Measurements from ENCODE around the gene TSPAN16. TPM values are rescaled to one million over a fixed set of nuclear protein-coding genes. Genes with fewer than 3 reads are reported as not detected.
A peak's percentile ranks its signal among the peaks of the same experiment; 100 is the strongest.
"Not testable (repeated sequence)": the region's sequence is repeated elsewhere in the genome, so short reads cannot be mapped to it uniquely, and the experiment has no call there.

The TSPAN16 gene
- total RNA-seq, 2 donors from 2014 or later, result not detected

GRCh38 chr19:11354102-11354501 is 58.1 kb downstream of the TSPAN16 start:
- H3K9me3 Mint-ChIP-seq; ATAC-seq; H3K36me3 Mint-ChIP-seq; H3K27me3 Mint-ChIP-seq; H3K4me3 Mint-ChIP-seq; DNase-seq (ENCODE audit: low spot score); H3K27ac Mint-ChIP-seq: not testable (repeated sequence)
- H3K4me1 Mint-ChIP-seq (ENCODE audit: low read depth in 2 of 2), result peaks cover 13 to 14% of the 10 kb centered on the region in 2 donors

- H3K27ac Mint-ChIP-seq, result peak within 1 kb of the TSS; percentile 3 to 7
- peaks cover 13 to 14% of the 10 kb centered on the region in 2 donors for H3K4me1 Mint-ChIP-seq (ENCODE audit: low read depth in 2 of 2)
- ATAC-seq (peak; percentile 90 to 96), DNase-seq (ENCODE audit: low spot score) (peak; percentile 91)
- H3K36me3 Mint-ChIP-seq, result no peaks in the 10 kb centered on the region
- peaks cover 3% of the 10 kb centered on the region for H3K9me3 Mint-ChIP-seq
- H3K27me3 Mint-ChIP-seq, result peaks cover 0 to 6% of the 10 kb centered on the region in 2 donors
- peak within 1 kb of the TSS; percentile 81 for H3K4me3 Mint-ChIP-seq
Observed at GRCh38 chr19:11355160-11356073, 59.5 kb downstream of the TSPAN16 start, which contains the start of gene PLPPR2. TSS of gene PLPPR2 (plus strand) at chr19:11355432. CDS start at chr19:11357674, 2,242 bp downstream.

- Mint-ChIP-seq H3K36me3 (no peaks in the 10 kb centered on the region), H3K4me3 (peak overlapping the region; percentile 81), H3K27ac (peak overlapping the region; percentile 3 to 7), H3K27me3 (peaks cover 0 to 6% of the 10 kb centered on the region in 2 donors), H3K9me3 (peaks cover 3% of the 10 kb centered on the region), H3K4me1 (ENCODE audit: low read depth in 2 of 2) (peaks cover 13 to 14% of the 10 kb centered on the region in 2 donors)
- DNase-seq (ENCODE audit: low spot score), result no peak
- ATAC-seq, result no peak
Observed at GRCh38 chr19:11356074-11356397, 60.1 kb downstream of the TSPAN16 start.

GRCh38 chr19:11356676-11357550 is 61.0 kb downstream of the TSPAN16 start:
- Mint-ChIP-seq H3K4me3 (peak overlapping the region; percentile 81), H3K27me3 (peaks cover 0 to 6% of the 10 kb centered on the region in 2 donors), H3K4me1 (ENCODE audit: low read depth in 2 of 2) (peaks cover 13 to 14% of the 10 kb centered on the region in 2 donors), H3K27ac (peak overlapping the region; percentile 3 to 7), H3K9me3 (peaks cover 3% of the 10 kb centered on the region), H3K36me3 (no peaks in the 10 kb centered on the region)
- DNase-seq (ENCODE audit: low spot score) (no peak), ATAC-seq (no peak)

- ATAC-seq (no peak), DNase-seq (ENCODE audit: low spot score) (no peak)
- no peak overlapping the region for H3K27ac Mint-ChIP-seq
- H3K4me1 Mint-ChIP-seq (ENCODE audit: low read depth in 2 of 2), result peaks cover 13 to 14% of the 10 kb centered on the region in 2 donors
- peaks cover 0 to 6% of the 10 kb centered on the region in 2 donors for H3K27me3 Mint-ChIP-seq
- no peak overlapping the region for H3K4me3 Mint-ChIP-seq
- peaks cover 3% of the 10 kb centered on the region for H3K9me3 Mint-ChIP-seq
- no peaks in the 10 kb centered on the region for H3K36me3 Mint-ChIP-seq
Observed at GRCh38 chr19:11359421-11359820, 63.5 kb downstream of the TSPAN16 start.

- no peak for ATAC-seq
- DNase-seq (ENCODE audit: low spot score), result no peak
- Mint-ChIP-seq H3K9me3 (no peaks in the 10 kb centered on the region), H3K4me3 (no peak overlapping the region), H3K27me3 (peaks cover 0 to 2% of the 10 kb centered on the region in 2 donors), H3K4me1 (ENCODE audit: low read depth in 2 of 2) (peaks cover 5 to 7% of the 10 kb centered on the region in 2 donors), H3K27ac (no peak overlapping the region), H3K36me3 (no peaks in the 10 kb centered on the region)
Observed at GRCh38 chr19:11361037-11361770, 65.2 kb downstream of the TSPAN16 start.

- Mint-ChIP-seq H3K4me3 (no peak overlapping the region), H3K4me1 (ENCODE audit: low read depth in 2 of 2) (no peaks in the 10 kb centered on the region), H3K36me3 (no peaks in the 10 kb centered on the region), H3K9me3 (no peaks in the 10 kb centered on the region), H3K27me3 (no peaks in the 10 kb centered on the region), H3K27ac (no peak overlapping the region)
- no peak for ATAC-seq
- DNase-seq (ENCODE audit: low spot score), result no peak
Observed at GRCh38 chr19:11361771-11362731, 66.1 kb downstream of the TSPAN16 start.

- Mint-ChIP-seq H3K27me3 (no peaks in the 10 kb centered on the region), H3K36me3 (no peaks in the 10 kb centered on the region), H3K4me3 (no peak overlapping the region), H3K9me3 (no peaks in the 10 kb centered on the region), H3K27ac (no peak overlapping the region), H3K4me1 (ENCODE audit: low read depth in 2 of 2) (no peaks in the 10 kb centered on the region)
- no peak for DNase-seq (ENCODE audit: low spot score)
- no peak for ATAC-seq
Observed at GRCh38 chr19:11363881-11364280, 67.9 kb downstream of the TSPAN16 start.

GRCh38 chr19:11364296-11364904 is 68.4 kb downstream of the TSPAN16 start:
- Mint-ChIP-seq H3K27me3 (no peaks in the 10 kb centered on the region), H3K9me3 (no peaks in the 10 kb centered on the region), H3K36me3 (no peaks in the 10 kb centered on the region), H3K4me1 (ENCODE audit: low read depth in 2 of 2) (peaks cover 0 to 3% of the 10 kb centered on the region in 2 donors), H3K27ac (no peak overlapping the region), H3K4me3 (no peak overlapping the region)
- DNase-seq (ENCODE audit: low spot score) (no peak), ATAC-seq (peak in 1 of 2 donors; percentile 26)

GRCh38 chr19:11364935-11365334 is 69.0 kb downstream of the TSPAN16 start:
- ATAC-seq, result no peak
- Mint-ChIP-seq H3K4me3 (no peak overlapping the region), H3K4me1 (ENCODE audit: low read depth in 2 of 2) (peaks cover 0 to 3% of the 10 kb centered on the region in 2 donors), H3K27me3 (no peaks in the 10 kb centered on the region), H3K27ac (no peak overlapping the region), H3K9me3 (no peaks in the 10 kb centered on the region), H3K36me3 (no peaks in the 10 kb centered on the region)
- peak; percentile 22 for DNase-seq (ENCODE audit: low spot score)
